LNCaP clone FGC (cell line): ENCODE measurements around the gene IDUA.

Experiments
- DNase-seq: peaks from one replicate; pipeline ENCODE4 v3.0.0-alpha.2; 2011; ENCODE audit warnings: low read depth
- H3K4me3 ChIP-seq: 2 replicates; pipeline ENCODE4 v1.5.1; 2011; ENCODE audit warnings: mild to moderate bottlenecking, low read depth, low read length, control low read depth
- CTCF ChIP-seq: IDR thresholded peaks from 2 replicates; pipeline ENCODE4 v1.5.1; 2012; ENCODE audit warnings: mild to moderate bottlenecking; ENCODE audit not compliant: control insufficient read depth, insufficient read depth; ENCODE audit errors: extremely low read depth

The IDUA gene

GRCh38 chr4:991451-992296 is 4.8 kb downstream of the IDUA start:
- no peak for DNase-seq
- no peak for TF ChIP-seq CTCF
- peak overlapping the region; percentile 57 for H3K4me3 ChIP-seq

GRCh38 chr4:992297-993110 is 5.7 kb downstream of the IDUA start:
- peak; percentile 93 for DNase-seq
- TF ChIP-seq CTCF: no peak
- H3K4me3 ChIP-seq: peak overlapping the region; percentile 57

GRCh38 chr4:993111-994029 is 6.5 kb downstream of the IDUA start, which contains the start of gene SLC26A1:
Gene SLC26A1, minus strand, starts transcription at chr4:993404. Its CDS starts 1,701 bp downstream, at chr4:991703.
- peak; percentile 51 for DNase-seq
- no peak for TF ChIP-seq CTCF
- H3K4me3 ChIP-seq: peak within 1 kb of the TSS; percentile 57

- no peak for DNase-seq
Observed at GRCh38 chr4:995311-996026, 8.6 kb downstream of the IDUA start.

GRCh38 chr4:996030-996996 is 9.5 kb downstream of the IDUA start:
- no peak for TF ChIP-seq CTCF
- H3K4me3 ChIP-seq: no peak overlapping the region
- DNase-seq: no peak

More at GRCh38 chr4:995311-996026, 8.6 kb downstream of the IDUA start:
- TF ChIP-seq CTCF: no peak
- no peak overlapping the region for H3K4me3 ChIP-seq
